Astrocyte of the spinal cord (primary cell): Measurements from ENCODE around the gene PIP4K2A.
A peak's percentile ranks its signal among the peaks of the same experiment; 100 is the strongest.

Experiments used
- DNase-seq: peaks from one replicate; pipeline ENCODE4 v3.0.0; 2011; ENCODE audit warnings: low read depth, low spot score
- H3K4me3 ChIP-seq: 2 replicates; pipeline ENCODE4 v1.5.1; 2011; ENCODE audit warnings: low read depth, mild to moderate bottlenecking, low read length, moderate library complexity
- CTCF ChIP-seq: IDR thresholded peaks from 2 replicates; pipeline ENCODE4 v1.5.1; 2012; ENCODE audit warnings: low read depth, mild to moderate bottlenecking, low read length, inconsistent platforms
- in situ Hi-C: cut with HindIII; loops from 2 replicates; pipeline ENCODE4 v1.10.0; 2017; ENCODE audit warnings: low sequenced_read_pairs

PIP4K2A gene

GRCh38 chr10:22712956-22713852, 1.2 kb downstream of the PIP4K2A start:
- TF ChIP-seq CTCF: no peak
- peak; percentile 22 for DNase-seq
- in situ Hi-C loops: no loop called here
- peak overlapping the region; percentile 87 for H3K4me3 ChIP-seq

DNA sequence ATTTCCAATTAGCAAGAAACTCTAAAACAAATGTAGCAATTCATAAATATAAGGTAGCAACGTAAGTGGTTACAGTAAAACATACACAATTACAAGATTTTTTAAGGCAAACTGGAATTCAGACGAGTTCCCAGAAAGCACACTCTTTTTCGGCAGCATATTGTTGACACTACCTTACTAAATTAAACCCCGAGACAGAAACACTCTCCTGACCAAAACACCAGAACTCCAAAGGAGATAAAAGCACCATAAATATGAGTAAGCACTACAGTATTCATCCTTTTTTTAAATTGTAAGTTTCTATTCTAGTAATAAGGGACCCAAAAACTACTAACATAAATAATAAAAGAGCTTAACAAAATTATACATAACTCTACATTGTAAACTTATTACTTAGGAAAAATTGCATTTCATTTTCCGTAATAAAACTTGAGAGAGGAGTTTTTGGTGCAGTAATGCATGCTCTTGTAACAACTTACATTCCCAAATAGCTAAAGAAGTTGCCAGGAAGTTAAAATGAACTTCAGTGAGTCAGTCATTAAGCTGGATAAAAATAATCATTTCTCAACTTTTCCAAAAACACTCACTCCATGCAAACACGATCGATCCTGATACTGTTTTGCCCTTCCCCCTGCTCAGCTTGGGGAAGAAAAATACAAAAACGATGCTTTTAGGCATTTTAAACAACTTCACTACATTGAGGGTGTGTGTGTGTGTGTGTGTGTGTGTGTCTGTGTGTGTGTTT, 2.0 kb downstream of the PIP4K2A start:
- in situ Hi-C loops: no loop called here
- no peak for TF ChIP-seq CTCF
- DNase-seq: peak; percentile 69
- peak overlapping the region; percentile 87 for H3K4me3 ChIP-seq

DNA sequence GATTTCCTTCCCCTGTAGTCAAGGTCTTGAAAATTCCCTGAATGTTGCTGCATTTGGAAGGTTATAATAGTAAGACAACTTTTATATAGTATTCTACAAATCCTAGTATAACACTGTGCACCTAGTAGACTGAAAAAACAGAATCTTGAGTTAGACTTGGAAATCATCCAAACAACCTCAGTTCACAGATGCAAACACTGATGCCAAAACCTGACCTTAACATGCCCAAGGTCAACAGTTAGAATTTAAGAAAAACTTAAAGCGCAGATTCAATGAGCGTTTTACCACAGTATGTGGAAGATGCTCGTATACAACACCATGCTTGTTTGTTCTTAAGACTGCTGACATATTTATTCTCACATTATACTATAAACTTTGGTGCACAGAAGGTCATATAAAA, 3.0 kb downstream of the PIP4K2A start:
- no peak for DNase-seq
- no peak for TF ChIP-seq CTCF
- H3K4me3 ChIP-seq: no peak overlapping the region
- in situ Hi-C loops: no loop called here

DNA sequence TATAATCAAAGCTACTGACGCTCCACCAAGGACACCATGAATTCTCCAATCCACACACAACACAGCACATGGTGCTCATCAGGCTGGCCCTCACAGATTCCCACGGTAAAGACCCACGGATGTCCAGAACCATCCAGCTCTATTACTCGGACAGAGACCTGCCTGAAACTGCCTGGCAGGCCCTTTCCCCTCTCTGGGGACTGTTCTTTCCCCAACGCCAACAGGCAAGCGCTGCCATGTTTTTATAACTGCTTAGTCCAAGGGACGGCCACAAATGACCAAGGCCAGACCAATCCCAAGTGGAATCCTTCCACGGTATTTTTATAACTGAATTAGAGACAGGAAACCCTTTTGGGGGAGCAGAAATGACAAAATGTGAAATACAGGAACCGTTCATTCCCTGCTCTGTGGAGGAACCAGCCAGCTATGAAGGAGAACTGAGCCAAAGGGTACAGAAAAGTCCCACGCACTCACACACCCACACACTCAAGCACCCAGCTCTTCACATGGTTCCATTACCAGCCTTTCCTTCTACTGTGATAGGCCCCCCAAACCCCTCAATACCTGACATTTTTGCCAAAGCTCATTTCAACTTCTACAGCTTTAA, 4.1 kb downstream of the PIP4K2A start:
- no peak for TF ChIP-seq CTCF
- no peak for DNase-seq
- in situ Hi-C loops: no loop called here
- H3K4me3 ChIP-seq: no peak overlapping the region

- no peak for TF ChIP-seq CTCF
- no peak overlapping the region for H3K4me3 ChIP-seq
- no peak for DNase-seq
- in situ Hi-C loops: no loop called here
These were observed 5.6 kb downstream of the PIP4K2A start for GRCh38 chr10:22708772-22709171.

GRCh38 chr10:22705527-22705926, 8.9 kb downstream of the PIP4K2A start:
- no peak overlapping the region for H3K4me3 ChIP-seq
- in situ Hi-C loops: no loop called here
- no peak for TF ChIP-seq CTCF
- DNase-seq: no peak
